Activated CD8-positive, alpha-beta memory T cell treated with anti-CD3 and anti-CD28 coated beads, Interleukin-2, amount 50 U/mL, for 1 hour (primary cell): ENCODE measurements around the gene NOBOX.
"Not testable (repeated sequence)": the region's sequence is repeated elsewhere in the genome, so short reads cannot be mapped to it uniquely, and the experiment has no call there.

Experiments used
- DNase-seq: peaks from one replicate; pipeline ENCODE4 v3.0.0-alpha.2; 2020; ENCODE audit errors: extremely low read depth

NOBOX gene

DNA sequence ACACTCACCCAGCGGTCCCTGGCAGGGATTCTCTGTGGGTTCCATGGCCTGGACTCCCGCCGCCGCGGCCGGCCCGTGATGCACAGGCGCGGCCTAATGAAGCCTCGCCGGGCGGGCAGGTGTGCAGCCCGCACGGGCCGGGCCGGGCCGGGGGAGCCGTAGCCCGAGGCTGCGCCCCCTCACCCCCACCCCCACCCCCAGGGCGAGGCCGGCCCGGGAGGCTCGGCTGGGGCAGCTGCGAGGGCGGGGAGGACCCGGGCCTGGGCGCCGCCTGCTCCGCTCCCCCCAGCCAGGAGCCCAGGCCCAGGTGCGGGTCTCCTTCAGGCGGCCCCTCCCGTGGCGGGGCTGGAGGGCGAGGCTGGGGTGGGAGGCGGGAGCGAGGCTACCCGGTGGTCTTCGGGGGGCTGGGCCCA, at the start of gene NOBOX:
Gene NOBOX (minus strand): TSS at position 45 of the 413 bp plus-strand sequence.
- no peak for DNase-seq

DNA sequence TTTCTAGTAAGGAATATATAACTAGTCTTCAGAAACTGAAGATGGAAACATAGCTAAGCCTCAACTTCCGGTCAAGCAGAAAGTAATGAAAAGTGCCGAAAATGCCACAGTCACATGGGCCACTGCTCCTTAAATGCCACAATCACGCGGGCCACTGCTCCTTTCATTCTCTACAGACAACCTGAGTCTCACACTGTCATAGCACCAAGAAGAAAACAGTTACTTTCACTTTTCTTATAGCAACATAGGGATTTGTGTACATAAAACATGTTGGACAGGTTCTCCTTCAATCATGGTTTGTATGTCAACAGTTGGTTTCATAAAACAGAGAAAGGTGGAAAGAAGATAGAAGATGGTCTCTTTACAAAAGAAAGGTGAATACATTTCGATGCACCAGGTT, 48.6 kb upstream of the NOBOX start:
- DNase-seq = no peak

DNA sequence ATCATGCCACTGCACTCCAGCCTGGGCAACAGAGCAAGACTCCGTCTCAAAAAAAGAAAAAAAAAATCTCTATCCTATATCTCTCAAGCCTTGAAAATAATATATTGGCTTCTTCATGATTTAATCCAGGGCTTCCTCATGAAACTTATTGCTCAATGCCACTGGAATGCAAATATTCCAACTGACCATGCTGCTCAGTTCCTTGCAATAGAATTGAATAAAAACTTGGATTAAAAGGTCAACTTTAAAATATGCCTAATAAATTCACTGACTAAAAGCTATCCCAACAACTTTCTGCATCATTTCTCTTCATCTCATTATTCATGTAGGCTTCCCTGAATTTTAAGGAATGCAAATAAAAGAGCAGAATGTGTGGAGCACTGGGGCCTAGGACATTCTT, 42.1 kb upstream of the NOBOX start:
- DNase-seq = no peak

DNA sequence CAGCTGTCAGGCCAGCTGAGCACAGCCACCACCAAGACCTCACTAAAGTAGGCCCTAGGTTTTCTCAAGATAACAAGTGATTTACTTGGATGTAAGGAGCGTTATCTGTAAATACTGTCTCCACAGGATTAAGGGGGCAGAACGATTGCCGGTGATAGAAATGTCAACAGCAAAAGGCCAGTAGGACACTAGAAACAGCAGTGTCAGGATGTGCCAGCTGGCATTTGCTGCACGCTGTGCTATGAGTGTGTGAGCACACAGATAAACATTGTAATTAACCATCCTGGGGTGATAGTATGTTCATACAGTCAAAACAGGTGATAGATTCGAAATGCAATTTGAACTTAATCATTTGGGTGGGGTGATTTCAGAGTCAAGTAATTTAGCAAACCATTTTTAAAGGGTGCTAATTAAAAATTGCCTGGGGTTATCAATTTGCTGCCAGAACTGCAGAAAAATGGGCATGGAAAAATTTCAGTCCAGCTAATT, 36.3 kb upstream of the NOBOX start:
- no peak for DNase-seq

DNA sequence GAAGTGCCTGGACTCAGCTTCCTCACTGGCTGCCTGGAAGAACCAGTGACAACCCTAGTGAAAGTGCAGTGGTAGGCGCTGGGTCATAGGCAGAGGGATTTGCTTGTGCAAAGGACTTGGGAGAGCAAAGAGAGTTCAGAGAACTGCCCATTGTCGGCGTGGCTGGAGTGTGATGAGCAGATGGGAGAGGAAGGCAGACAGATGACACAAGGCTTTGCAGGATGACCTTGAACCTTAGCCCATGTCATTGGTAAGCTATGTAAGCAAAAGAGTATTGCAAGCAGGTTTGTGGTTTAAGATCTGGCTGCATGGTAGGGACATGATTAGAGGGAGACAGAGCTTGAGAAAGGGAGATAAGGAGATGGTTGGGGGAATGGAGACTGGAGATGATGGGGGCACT, 35.3 kb upstream of the NOBOX start:
- no peak for DNase-seq

DNA sequence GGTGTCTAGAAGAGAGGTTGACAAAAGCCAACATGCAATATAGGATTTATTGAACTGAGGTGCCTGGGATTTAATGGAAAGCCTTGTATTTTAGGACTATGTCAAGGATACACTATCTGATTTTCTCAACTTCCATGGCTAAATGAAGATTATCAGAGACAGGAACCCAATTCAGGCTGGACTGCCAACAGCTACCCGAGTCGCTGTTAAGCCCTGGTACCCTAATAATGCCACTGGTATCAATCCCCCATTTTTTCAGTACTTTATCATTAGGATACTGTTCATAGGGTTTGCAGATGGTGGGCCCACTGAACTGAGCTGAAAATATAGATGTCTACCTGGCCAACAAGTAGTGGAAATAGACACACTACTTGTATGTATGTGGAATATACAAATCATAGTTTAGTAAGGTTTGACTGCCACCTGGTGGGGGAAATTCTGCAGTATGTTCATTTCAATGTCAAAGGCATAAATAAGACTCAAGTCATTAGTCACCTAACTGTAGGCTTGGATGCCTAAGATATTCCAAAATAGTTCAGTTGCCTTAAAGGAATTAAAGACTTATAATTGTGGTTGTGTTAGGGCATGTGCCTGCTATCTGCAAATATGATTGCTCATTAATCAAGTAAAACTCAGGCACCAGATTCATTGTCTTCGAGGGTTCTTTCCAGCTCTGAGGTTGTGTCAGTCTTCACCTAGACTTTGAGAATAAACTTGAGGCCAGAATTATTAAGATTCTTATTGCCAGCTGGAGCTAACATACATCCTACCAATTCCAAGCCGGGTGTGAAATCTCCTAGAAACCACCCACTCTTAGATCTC, 34.1 kb upstream of the NOBOX start:
- no peak for DNase-seq

DNA sequence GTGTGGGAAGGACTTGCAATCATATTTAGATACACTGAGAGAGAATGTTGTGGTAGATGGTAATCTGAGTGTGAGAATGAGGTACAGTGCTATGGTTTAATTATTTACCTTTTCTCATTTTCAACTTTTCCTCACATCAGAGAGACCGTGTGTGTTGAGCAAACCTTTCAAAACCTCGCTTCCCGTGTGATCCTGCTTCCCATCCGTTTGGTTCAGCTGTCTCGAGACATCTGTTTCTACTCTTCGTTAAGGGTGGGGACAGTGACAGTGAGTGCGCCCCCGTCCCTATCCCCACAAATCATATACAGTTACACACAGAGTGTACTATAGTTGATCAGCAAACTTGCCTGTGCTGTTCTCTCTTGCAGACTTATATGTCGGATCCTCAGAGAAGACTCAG, 33.0 kb upstream of the NOBOX start:
- DNase-seq = no peak

DNA sequence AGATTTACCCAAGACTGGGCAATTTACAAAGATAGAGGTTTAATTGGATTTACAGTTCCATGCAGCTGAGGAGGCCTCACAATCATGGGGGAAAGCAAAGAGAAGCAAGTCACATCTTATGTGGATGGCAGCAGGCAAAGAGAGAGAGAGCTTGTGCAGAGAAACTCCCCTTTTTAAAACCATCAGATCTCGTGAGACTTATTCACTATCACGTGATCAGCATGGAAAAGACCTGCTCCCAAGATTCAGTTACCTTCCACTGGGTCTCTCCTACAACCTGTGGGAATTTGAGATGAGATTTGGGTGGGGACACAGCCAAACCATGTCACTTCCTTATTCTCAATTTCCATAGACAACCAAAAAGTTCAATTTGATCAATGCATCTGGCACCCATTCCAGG, 24.9 kb upstream of the NOBOX start:
- DNase-seq = no peak

DNA sequence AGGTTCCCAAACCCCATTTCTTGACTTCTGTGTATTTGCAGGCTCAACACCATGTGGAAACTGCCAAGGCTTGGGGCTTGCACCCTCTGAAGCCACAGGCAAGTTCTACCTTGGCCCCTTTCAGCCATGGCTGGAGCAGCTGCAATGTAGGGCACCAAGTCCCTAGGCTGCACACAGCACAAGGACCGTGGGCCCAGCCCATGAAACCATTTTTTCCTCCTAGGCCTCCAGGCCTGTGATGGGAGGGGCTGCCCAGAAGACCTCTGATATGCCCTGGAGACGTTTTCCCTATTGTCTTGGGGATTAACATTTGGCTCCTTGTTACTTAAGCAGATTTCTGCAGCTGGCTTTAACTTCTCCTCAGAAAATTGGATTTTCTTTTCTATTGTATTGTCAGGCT, 24.0 kb upstream of the NOBOX start:
- not testable (repeated sequence) for DNase-seq

DNA sequence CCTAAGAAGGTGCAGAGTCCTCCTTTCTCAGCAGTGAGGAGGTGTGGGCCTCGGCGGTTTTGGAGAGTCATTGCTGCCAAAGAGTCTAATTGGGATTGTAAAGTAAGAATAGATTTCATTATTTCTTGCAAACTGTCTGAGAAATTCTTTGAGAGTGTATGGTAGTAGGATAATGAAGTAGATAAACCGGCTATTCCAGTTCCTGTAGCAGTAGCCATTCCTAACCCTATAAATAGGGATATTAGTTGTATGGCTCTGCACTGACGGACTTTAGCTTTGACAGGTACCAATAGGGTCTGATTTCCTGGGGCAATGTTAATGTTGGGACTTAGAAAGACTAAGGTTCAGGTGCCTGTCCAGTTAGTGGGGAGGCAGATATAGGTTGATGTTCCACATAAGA, 15.4 kb upstream of the NOBOX start:
- DNase-seq = not testable (repeated sequence)

DNA sequence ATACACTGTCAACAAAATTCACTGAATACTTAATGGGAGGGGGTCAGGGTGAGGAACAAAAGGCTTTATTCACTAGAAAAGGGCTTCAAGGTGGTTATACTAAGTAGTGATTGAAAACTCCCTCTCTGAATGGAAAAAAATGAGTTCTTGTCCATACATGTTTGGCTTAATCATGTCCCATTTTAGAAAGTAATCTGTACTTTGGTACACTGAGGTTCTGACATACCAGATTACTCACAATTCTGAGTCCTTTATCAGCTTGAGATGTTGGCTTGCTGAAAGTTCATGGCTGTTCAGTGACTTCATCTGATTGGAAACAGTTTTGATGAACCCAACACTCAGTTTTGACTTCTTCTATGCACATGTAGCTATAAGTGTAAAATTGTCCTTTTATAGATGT, 12.8 kb upstream of the NOBOX start:
- DNase-seq = no peak

DNA sequence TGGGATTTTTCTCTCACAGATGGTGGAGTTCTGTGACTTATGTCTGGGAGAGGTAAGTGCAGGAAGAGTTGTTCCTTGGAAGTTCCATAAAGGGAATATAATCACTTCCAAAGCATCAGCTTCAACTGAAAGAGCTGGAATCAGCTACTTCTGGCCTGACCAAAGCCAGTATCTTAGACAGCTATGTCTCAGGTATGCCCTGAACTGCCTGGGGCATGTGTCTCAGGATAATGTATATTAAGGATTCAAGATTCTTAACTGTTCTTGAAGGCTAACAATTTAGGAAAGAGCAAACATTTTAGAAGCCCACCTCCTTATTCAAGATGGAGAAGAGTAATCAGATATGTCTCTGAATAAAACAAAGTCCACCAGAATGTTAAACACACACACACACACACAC, 12.4 kb upstream of the NOBOX start:
- DNase-seq = no peak

DNA sequence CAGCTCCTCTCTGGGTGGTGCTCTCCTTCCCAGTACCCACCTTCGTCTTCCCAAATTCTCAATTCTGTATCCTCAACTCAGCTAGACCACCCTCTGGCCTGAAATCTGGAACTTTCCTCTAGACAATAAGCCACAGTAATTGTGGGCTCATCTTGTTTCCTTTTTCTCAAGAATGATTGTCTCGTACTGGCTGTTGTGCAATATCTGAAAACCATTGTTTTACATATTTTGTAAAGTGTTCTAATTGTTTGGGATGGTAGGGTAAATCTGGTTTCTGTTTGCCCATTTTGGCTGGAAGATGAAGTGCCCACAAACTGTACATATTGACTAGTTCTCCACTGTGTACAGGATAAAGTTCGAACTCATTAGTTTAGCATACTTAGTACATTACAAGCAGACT, 11.3 kb upstream of the NOBOX start:
- no peak for DNase-seq

DNA sequence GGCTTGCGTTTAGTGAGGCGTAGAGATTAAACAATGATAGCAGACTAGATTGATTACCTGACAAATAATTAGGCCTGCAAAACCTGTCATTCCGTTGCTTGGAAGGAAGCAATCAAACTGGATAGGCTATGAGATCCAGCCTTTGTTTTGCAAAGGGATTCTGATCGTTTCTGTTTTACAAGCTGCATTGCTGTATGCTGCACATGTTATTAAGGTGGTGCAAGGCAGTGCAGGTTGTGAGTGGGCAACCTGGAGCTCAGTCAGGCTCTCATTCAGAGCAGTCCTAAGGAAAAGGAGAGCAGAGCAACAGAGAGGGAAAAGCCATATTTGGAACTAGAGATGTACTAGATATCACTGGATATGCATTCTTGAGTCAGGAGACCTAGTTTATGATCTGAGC, 6.9 kb upstream of the NOBOX start:
- no peak for DNase-seq

DNA sequence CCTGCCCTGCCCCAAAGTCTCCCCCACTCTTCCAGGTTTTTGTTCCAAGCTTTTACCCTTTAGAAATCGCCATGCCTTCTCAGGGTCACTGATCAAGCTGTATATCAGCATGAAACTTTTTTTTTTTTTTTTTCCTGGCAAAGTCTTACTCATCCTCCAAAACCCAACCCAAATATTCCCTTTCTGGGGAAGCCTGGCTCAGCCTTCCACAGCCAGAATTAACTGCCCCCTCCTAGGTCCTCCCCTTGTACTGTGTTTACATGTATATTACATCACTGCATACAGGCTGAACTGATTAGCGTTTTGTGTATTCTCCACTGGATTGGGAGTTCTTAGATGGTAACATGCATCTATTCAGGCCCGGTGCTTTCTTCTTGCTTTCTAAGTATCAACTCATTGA, 4.6 kb upstream of the NOBOX start:
- DNase-seq = no peak

DNA sequence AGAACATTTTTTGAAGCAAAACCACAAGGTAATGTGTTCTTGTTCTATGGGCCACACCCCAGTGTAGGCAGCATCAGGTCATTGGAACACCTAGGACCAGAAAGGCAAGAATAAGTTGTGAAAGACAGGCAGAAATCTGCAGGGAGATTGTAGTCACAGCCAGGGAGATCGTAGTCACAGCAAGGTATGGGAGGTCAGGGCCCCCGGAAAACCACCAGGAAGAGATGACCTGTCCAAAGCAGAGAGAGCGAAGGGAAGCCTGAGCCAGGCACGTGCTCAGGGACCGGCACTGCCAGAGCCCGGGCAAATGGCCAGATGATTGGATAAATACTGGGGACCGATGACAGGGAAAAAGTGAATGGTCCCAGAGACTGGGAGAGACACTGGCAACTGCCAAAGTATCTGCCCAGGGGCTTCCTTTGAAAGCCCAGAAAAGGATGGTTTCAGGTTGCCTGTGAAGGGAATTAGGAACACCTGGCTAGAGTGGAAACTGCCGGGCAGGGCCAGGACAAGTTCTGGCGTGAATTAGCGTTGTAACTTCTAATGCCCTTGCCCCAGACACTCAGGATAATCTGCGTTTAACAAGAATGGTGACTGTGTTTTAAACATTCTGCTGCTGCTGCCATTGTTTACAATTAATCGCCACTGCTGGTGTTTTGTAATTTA, 3.9 kb upstream of the NOBOX start:
- no peak for DNase-seq

DNA sequence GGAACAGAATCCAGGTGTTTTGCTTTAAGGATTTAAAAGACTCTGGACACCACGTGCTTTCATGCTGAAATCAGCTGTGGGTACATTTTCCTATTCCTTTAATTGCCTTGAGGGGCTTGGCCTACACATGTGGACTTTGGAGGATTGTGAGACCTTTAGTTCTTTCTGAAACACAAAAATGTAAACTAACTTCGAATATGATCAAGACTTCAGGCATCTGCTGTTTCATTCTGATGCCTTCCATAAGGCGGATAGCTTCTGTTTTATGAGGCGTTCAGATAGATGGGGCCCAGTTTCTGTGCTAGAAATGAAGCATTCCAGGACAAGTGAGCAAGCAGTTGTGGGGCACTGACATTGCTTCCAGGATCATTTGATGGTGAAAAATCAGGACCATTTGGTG, 1.5 kb upstream of the NOBOX start:
- DNase-seq = no peak

DNA sequence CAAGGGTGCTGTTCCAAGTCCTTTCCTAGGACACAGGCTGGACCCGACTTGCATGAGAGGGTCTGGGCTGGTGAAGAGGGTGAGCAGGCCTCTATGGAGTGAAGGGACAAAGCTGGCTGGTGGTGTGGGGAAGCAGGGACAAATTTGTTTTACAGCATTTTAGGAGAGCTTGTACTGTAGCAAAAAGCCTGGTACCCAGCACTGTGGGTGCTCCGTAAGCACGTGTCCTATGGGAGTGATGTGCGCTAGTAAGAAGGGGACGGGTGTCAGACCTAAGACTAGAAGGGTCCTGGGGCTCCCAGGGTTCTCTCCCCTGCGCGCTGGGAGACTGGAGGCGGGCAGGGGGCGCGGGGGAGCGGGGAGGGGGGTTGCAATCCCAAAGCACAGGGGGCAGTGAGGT, 391 bp downstream of the NOBOX start:
- DNase-seq = no peak

DNA sequence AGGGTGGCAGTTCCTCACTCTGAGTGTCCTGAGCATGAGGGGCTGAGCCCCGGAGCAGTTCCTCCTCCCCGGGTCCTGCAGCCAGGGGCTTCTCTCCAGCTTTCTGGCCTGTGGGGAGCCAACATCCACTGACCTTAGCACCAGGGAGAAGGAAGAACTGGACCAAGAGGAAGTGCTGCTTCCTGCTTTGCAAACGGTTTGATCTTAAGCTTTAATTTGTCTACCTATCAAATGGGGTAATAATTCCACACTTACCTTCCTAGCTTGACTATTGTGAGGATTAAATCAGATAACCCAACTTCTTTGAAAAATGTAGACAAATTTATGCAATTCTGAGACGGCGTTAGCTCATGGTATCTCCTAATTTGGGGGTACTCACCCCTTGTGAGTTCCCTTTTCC, 2.0 kb downstream of the NOBOX start:
- no peak for DNase-seq

DNA sequence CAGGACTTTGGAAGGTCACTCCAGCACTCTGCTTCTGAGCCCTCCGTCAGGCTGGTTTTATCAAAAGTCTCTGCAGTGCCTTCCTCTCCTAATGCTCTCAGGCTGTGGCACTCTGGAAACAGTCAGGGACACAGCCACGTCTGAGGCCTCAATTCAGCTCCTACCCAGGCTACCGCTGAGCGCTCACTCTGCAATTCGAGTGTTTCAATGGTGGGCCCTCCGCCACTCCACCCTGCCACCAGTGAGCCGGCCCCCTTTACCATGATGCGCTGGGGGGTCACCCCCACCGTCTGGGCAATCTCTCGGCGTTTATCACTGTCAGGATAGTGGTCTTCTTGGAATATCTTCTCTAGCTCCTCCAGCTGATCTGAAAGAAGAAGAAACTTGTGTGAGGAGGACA, 3.5 kb downstream of the NOBOX start:
- no peak for DNase-seq

DNA sequence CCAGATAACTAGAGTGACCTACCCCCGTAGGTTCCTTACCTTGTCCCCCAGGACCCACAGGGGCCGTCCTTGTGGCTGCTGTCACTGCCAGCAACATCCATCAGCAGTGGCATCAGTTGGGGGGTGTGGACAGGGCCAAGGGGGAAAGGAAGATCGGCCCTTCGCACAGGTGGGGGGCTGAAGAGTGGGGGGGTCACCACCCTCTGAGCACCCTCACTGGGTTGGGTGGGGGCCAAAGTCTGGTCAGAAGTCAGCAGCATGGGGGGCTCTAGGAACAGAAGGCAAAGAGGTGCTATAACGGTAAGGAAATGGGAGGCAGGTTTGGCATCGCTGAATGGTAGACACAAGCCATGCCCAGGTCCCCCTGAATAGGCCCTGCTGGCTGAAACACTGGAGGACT, 4.6 kb downstream of the NOBOX start:
- DNase-seq = no peak

DNA sequence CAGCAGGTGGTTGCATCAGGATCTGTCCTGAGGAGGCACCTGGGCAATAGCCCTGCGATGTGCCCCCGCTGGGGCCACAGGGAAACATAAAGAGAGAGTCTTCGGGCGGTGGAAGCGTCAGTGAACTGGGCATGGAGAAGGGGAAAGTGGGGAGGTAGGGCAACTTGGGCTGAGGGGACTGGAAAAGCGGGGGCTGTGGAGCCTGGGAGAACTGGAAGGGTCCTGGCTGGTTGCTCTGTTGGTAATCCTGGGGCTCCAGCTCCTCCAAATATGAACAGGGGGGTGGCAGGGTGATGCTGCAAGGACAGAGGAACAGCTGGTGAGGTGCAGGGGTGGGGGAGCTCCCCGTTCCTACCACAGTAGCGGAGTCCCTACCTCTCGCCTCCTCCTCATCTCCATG, 5.2 kb downstream of the NOBOX start:
- no peak for DNase-seq

DNA sequence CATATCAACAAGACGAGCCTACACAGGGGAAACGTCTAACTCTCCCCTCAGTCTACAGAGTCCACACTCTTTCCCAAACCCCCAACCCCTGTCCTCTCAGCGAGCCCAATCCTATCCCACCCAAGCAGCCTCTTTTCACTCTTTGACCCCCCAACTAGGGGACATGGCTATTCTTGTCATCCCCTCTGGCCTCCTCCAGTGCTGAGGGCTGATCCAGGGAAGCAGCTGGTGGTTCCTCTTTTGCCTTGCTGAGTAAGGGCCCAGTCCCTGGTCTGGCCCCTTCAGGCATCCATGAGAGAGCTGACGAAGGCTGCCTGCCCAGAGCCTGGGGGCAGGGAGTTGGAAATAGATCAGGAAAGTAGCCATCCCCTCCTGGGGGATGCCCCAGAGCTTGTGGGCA, 6.4 kb downstream of the NOBOX start:
- DNase-seq = no peak
